ENCODE data around the gene MYO18A.
"Not testable (repeated sequence)": the region's sequence is repeated elsewhere in the genome, so short reads cannot be mapped to it uniquely, and the experiment has no call there.

MYO18A gene

GRCh38 chr17:29147228-29147627 lies 33.0 kb downstream of the MYO18A start:
- not testable (repeated sequence) for DNase-seq

GRCh38 chr17:29146369-29146972 lies 33.7 kb downstream of the MYO18A start:
- DNase-seq: no peak

- DNase-seq: peak; percentile 64 to 73
Measured at GRCh38 chr17:29145289-29146073, 34.7 kb downstream of the MYO18A start.

GRCh38 chr17:29143894-29144293 lies 36.3 kb downstream of the MYO18A start:
- DNase-seq: peak in 1 of 2 experiments; percentile 36

GRCh38 chr17:29141514-29141876 lies 38.7 kb downstream of the MYO18A start:
- DNase-seq: peak in 1 of 2 experiments; percentile 34

GRCh38 chr17:29140631-29141513 lies 39.3 kb downstream of the MYO18A start:
- DNase-seq: peak; percentile 48 to 49

GRCh38 chr17:29140051-29140621 lies 40.1 kb downstream of the MYO18A start:
- peak; percentile 90 to 92 for DNase-seq

- peak; percentile 57 to 69 for DNase-seq
Measured at GRCh38 chr17:29138971-29139691, 41.1 kb downstream of the MYO18A start.

DNA sequence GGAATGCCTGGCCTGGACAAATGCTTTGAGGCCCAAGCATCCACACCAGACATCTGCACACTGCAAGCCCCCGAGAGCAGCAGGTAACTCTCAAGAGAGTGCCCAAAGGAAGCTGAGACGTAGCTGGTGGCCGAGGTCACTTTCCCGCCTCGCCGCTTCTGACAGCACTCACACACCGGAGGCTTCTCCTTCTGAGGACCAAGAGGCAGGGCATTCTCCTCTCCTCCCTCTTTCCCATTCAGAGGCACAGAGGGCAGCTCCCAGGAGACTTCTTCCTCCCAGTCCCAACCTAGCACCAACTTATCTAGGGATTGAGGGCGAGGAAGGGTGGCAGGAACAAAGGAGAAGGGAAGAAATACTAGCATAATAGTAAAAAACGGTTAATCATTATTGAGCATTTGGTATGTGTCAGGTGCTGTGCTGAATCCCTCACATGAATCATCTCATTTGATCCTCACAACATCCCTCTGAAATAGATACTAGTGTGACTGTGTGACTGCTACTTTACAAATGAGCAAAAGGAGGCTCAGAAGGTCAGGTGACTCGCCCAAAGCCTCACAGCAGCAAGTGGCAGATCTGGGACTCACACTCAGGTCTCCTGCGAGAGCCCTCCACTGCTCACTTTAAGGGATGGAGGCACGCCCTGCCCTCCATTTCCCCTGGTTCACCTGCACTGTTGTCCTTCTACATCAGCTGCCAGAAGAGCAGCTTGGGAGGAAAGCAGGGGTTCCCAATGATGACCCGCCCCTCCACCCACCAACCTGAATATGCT lies 41.8 kb downstream of the MYO18A start:
- peak; percentile 73 to 80 for DNase-seq

- peak; percentile 47 to 58 for DNase-seq
Measured at GRCh38 chr17:29136998-29137730, 43.0 kb downstream of the MYO18A start.

DNA sequence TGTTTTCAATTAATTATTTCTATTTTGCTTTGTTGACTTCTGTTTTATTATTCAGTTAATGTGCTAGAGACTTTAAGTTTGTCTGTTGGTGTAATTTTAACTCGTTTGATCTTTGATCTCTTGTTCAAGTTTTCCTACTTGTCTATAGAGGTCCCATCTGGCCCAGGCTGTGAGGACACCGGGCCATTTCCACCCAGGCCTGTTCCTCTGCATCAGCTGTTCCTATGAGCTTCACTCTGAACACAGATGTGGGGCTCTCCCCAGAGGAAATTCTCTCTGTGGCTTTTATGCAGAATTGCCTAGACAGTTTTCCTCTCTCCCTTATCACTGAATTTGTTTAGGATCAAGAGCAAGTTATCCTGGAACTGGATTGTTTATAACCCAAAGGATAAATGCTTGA lies 44.7 kb downstream of the MYO18A start:
- DNase-seq: no peak

DNA sequence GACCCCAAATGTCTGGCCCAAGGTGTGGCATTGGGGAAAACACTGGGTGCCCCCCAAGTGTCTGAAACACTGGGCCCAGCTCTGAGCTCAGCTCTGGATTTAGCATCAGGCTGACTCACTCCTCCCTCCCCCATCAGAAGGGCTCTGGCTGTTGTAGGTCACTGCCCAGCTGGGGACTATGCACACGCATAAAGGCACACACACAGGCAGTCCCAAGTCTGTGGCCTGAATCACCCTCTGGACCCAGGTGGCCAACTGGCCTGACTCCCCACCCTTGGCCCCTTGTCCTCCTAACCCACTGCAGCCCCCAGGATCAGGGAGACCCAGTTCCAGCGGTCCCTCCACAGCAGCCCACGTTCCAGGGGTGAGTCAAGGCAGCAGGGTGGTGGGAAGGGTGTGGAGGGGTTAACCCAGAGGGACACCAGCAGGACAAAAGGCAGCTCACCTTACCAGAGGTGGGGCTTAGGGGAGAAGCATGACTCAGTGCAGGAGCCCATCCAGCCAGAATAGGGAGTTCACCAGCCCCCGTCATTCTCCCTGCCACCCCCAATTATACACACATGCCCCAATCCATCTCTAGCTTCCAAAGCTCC lies 47.0 kb downstream of the MYO18A start:
- no peak for DNase-seq

DNA sequence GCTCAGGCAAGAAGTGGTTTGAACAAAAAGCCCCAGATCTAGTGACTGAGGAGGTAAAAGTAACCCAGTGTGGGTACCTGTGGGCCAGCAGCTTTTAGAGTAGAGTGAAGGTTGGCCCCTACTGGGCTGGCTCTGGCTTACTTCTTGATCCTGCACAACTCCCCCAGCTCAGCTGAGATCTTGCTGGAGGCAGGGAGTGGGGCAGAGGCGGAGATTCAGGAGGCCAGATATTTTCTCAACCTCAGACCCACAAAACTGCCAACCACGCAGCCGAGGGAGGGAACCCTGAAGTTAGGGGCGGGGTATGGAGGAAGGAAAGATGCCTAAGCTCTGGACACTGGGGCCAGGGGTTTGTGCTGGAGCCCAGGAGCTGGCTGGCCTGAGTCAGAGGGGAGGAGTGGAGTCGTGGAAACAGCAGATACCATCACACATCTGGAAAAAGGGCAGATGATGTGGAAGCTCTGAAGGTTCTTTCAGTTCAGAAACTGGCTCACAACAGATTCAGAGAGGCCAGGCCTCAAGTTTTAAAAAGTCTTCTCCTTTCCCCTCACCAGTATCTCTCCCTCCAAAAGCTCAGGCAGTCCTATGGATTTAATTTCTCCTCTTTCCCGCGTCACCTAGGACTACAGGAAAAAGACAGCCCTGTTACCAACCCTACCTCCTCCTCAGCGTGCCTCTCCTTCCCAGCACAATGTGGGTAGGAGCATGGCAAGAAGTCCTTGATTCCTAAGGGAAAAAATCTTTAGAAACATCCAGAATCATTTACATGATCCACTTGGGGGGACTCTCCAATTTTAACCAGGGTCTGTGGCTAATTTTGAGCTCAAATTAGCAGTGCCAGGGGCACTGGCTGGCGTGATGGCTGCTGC lies 48.1 kb downstream of the MYO18A start:
- peak in 1 of 2 experiments; percentile 44 for DNase-seq

GRCh38 chr17:29129731-29130130 lies 50.5 kb downstream of the MYO18A start:
- no peak for DNase-seq

- DNase-seq: no peak
Measured at GRCh38 chr17:29127840-29128239, 52.4 kb downstream of the MYO18A start.

- DNase-seq: no peak
Measured at GRCh38 chr17:29126268-29126930, 53.8 kb downstream of the MYO18A start.

DNA sequence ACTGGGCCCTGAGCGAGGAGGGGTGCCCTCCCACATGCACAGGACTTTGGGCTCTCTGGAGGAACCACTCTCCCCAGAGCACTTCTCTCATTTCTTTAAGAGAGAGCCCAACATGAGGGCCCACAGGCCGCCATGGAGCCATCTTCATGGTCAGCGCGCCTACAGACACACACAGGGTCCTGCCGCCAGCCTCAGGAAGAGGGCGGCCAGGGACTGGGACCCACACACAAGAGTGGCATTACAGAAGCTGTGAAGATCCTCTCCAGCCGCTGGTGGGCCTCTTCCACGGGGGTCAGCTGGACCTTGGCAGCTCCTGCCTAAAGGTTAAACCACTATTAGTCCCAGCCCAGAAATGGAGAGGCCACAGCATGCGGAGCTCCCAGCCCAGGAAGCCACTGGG lies 54.5 kb downstream of the MYO18A start:
- DNase-seq: no peak

- no peak for DNase-seq
Measured at GRCh38 chr17:29124925-29125273, 55.3 kb downstream of the MYO18A start.
